HFF-Myc (cell line): ENCODE results near the gene EXTL1.

Experiments
- DNase-seq: peaks from one replicate; pipeline ENCODE4 v3.0.0-alpha.2; 2011; ENCODE audit warnings: low read depth; ENCODE audit errors: extremely low read depth
- H3K4me3 ChIP-seq: replicated peaks from 2 replicates; pipeline ENCODE4 v1.5.1; 2011; ENCODE audit warnings: low read depth, mild to moderate bottlenecking, control low read depth, low read length
- TF ChIP-seq, protein P1 (sequence below): IDR thresholded peaks from 2 replicates; pipeline ENCODE4 v1.5.1; 2012; ENCODE audit warnings: mild to moderate bottlenecking, low read depth, low read length, control low read depth; ENCODE audit errors: missing control alignments

EXTL1 gene

DNA sequence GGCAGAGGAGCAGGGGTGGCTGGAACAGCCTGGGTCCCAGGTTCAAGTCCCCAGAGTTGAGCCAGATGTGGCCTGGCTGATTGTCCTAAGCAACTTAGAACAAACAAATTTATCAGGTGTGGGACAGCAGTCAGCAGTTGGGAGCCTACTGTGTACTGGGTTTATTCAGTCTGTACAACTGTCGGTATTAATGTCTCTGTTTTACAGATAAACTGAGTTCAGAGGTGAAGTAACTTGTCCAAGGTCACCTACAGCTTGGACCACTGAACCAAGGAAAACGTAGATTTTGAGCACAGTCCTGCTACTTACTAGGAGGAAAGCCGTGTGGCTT lies 60.4 kb downstream of the EXTL1 start:
- no peak for DNase-seq
- TF ChIP-seq, protein P1, sequence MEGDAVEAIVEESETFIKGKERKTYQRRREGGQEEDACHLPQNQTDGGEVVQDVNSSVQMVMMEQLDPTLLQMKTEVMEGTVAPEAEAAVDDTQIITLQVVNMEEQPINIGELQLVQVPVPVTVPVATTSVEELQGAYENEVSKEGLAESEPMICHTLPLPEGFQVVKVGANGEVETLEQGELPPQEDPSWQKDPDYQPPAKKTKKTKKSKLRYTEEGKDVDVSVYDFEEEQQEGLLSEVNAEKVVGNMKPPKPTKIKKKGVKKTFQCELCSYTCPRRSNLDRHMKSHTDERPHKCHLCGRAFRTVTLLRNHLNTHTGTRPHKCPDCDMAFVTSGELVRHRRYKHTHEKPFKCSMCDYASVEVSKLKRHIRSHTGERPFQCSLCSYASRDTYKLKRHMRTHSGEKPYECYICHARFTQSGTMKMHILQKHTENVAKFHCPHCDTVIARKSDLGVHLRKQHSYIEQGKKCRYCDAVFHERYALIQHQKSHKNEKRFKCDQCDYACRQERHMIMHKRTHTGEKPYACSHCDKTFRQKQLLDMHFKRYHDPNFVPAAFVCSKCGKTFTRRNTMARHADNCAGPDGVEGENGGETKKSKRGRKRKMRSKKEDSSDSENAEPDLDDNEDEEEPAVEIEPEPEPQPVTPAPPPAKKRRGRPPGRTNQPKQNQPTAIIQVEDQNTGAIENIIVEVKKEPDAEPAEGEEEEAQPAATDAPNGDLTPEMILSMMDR = no peak
- no peak overlapping the region for H3K4me3 ChIP-seq

DNA sequence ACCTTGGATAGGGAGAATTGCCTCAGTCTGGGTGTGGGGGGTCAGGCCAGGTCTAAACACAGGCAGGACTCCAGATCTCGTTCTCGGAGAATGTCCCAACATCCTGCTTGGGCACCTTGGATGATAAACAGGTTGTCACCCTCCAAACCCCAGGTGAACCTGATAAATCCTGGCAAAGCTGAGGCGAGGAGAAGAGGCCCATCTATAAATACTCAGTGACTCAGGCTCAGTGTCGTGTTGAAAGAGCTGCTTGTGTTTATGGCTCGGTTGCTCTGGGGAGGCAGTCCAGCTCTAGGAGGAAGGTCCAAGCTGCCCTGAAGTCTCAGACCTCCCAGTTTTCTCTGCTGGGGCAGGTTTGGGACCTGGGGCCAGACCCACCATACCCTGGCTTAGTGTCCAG lies 61.6 kb downstream of the EXTL1 start:
- TF ChIP-seq, protein P1 = no peak
- DNase-seq = no peak
- no peak overlapping the region for H3K4me3 ChIP-seq

DNA sequence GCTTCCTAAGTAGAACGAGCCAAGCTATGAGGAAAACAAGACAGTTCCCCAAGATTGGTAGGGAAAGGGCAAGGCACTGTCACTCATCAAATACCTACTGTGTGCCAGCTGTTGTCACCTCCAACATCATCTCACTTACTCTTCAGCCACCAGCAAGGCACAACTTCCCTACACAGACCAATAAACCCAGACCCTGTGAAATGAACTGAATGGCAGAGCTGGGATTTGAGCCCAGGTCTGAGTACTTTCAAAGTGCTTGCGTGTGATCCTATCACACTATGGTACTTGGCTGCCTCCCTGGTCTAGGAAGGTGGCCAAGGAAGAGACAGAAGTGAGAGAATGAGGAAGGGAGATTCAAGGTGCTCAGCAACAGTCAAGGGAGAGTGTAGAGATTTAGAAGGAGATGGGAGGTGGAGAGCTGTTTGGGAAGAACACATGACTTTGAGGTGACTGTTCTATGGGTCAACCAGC lies 62.6 kb downstream of the EXTL1 start:
- TF ChIP-seq, protein P1 = no peak
- DNase-seq = no peak
- no peak overlapping the region for H3K4me3 ChIP-seq

DNA sequence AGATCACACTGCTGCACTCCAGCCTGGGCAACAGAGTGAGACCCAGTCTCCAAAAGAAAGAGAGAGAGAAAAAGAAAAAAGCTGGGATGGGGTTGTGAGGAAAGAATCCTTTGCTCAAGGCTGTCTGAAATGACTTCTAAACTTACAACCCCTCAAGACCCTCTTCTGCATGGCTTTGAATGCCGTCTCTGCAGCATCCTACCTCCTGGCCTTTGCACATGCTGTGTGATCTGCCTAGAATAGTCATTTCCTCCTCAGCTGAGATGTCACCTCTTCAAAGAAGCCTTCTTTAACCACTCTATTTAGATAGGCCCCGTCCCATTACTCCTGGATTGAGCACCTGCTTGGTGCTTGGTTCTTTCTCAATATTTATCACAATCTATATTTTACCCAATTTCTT lies 63.3 kb downstream of the EXTL1 start:
- no peak for DNase-seq
- H3K4me3 ChIP-seq = no peak overlapping the region
- TF ChIP-seq, protein P1 = no peak
